Vagina (tissue), 2 donors: Measurements from ENCODE around the gene MAN1C1. TPM values are rescaled to one million over a fixed set of nuclear protein-coding genes. Genes with fewer than 3 reads are reported as not detected.

Experiments
- DNase-seq, 2 donors: peaks; one replicate each; pipeline ENCODE4 v3.0.0-alpha.2; 2017; ENCODE audit errors: extremely low spot score in 2 of 2
- H3K27ac ChIP-seq: fragments of 200-600 bp; sonication (generic); one replicate; pipeline ENCODE4 v1.5.1; 2019
- H3K27me3 ChIP-seq: fragments of 200-600 bp; sonication (generic); one replicate; pipeline ENCODE4 v1.5.1; 2019
- H3K36me3 ChIP-seq, 2 donors: fragments of 200-600 bp; sonication (generic); one replicate each; pipeline ENCODE4 v1.5.1; 2017 to 2019
- H3K4me1 ChIP-seq: fragments of 200-600 bp; sonication (generic); one replicate; pipeline ENCODE4 v1.5.1; 2019
- H3K4me3 ChIP-seq, 2 donors: fragments of 200-600 bp; sonication (generic); 1 replicate in 1 of 2; 2 replicates in 1 of 2; pipeline ENCODE4 v1.5.1; 2016 to 2019
- H3K9me3 ChIP-seq: fragments of 200-600 bp; sonication (generic); one replicate; pipeline ENCODE4 v1.5.1; 2019
- CTCF ChIP-seq, 3 experiments: fragments of 450-650 bp in 2 of 3; fragments of 200-600 bp in 1 of 3; sonication (generic) in 1 of 3; IDR thresholded peaks; one replicate each; pipeline ENCODE4 v1.5.1; 2017 to 2019; ENCODE audit warnings: antibody characterized with exemption in 3 of 3, mild to moderate bottlenecking in 2 of 3, moderate library complexity in 2 of 3
- POLR2A ChIP-seq, 2 donors: fragments of 450-650 bp; IDR thresholded peaks; one replicate each; pipeline ENCODE4 v1.6.1; 2017; ENCODE audit warnings: antibody characterized with exemption in 2 of 2, mild to moderate bottlenecking in 2 of 2, moderate library complexity in 2 of 2
- POLR2AphosphoS5 ChIP-seq, 2 donors: sonication (generic); formaldehyde crosslinking; IDR thresholded peaks; one replicate each; pipeline ENCODE4 v1.9.0; 2017; ENCODE audit warnings: antibody characterized with exemption in 2 of 2, mild to moderate bottlenecking in 2 of 2, low read depth in 1 of 2; ENCODE audit not compliant: insufficient read depth in 1 of 2
- intact Hi-C: fragments of 100-400 bp; cut with DNase I; formaldehyde crosslinking; loops from one replicate; pipeline ENCODE4 v1.15.1; 2023
- total RNA-seq: library from RNA; depleted of rRNA; stranded (reverse); fragments of >200 nt; gene quantifications from one replicate; pipeline ENCODE4 v1.2.3, GENCODE V29; 2016

The MAN1C1 gene
- total RNA-seq, 1 donor from 2014 or later: 31.4 TPM

- no peak for DNase-seq
- H3K27me3 ChIP-seq: no peaks in the 10 kb centered on the region
- TF ChIP-seq POLR2A (IDR thresholded peaks at IDR 0.05): no peak
- no peak for TF ChIP-seq CTCF (IDR thresholded peaks at IDR 0.05)
- TF ChIP-seq POLR2AphosphoS5 (IDR thresholded peaks at IDR 0.05; ENCODE audit: insufficient read depth in 1 of 2, low read depth in 1 of 2): no peak
- no peaks in the 10 kb centered on the region for H3K9me3 ChIP-seq
- no peak overlapping the region for H3K4me3 ChIP-seq
- H3K36me3 ChIP-seq: no peaks in the 10 kb centered on the region
- H3K4me1 ChIP-seq: peaks cover 14% of the 10 kb centered on the region
- intact Hi-C loops: no loop called here
- no peak overlapping the region for H3K27ac ChIP-seq
Measured at GRCh38 chr1:25754470-25755181, 138.0 kb downstream of the MAN1C1 start.

GRCh38 chr1:25755475-25756125, 139.0 kb downstream of the MAN1C1 start:
- H3K4me1 ChIP-seq: peaks cover 14% of the 10 kb centered on the region
- H3K27ac ChIP-seq: no peak overlapping the region
- intact Hi-C loops: no loop called here
- no peak for DNase-seq
- no peaks in the 10 kb centered on the region for H3K36me3 ChIP-seq
- H3K9me3 ChIP-seq: no peaks in the 10 kb centered on the region
- TF ChIP-seq POLR2AphosphoS5 (IDR thresholded peaks at IDR 0.05; ENCODE audit: insufficient read depth in 1 of 2, low read depth in 1 of 2): no peak
- no peak for TF ChIP-seq CTCF (IDR thresholded peaks at IDR 0.05)
- TF ChIP-seq POLR2A (IDR thresholded peaks at IDR 0.05): no peak
- H3K27me3 ChIP-seq: no peaks in the 10 kb centered on the region
- no peak overlapping the region for H3K4me3 ChIP-seq

- intact Hi-C loops: no loop called here
- no peak for DNase-seq
- H3K27ac ChIP-seq: no peak overlapping the region
- peaks cover 14% of the 10 kb centered on the region for H3K4me1 ChIP-seq
- TF ChIP-seq POLR2AphosphoS5 (IDR thresholded peaks at IDR 0.05; ENCODE audit: insufficient read depth in 1 of 2, low read depth in 1 of 2) (no peak), CTCF (IDR thresholded peaks at IDR 0.05) (no peak), POLR2A (IDR thresholded peaks at IDR 0.05) (no peak)
- no peaks in the 10 kb centered on the region for H3K27me3 ChIP-seq
- H3K4me3 ChIP-seq: no peak overlapping the region
- no peaks in the 10 kb centered on the region for H3K9me3 ChIP-seq
- H3K36me3 ChIP-seq: no peaks in the 10 kb centered on the region
Measured at GRCh38 chr1:25756215-25756614, 139.6 kb downstream of the MAN1C1 start.

GRCh38 chr1:25757151-25757845, 140.7 kb downstream of the MAN1C1 start:
- no peak for DNase-seq
- Histone ChIP-seq H3K4me3 (no peak overlapping the region), H3K36me3 (no peaks in the 10 kb centered on the region), H3K9me3 (no peaks in the 10 kb centered on the region), H3K4me1 (peaks cover 14% of the 10 kb centered on the region), H3K27ac (no peak overlapping the region), H3K27me3 (no peaks in the 10 kb centered on the region)
- intact Hi-C loops: no loop called here
- TF ChIP-seq CTCF (IDR thresholded peaks at IDR 0.05) (no peak), POLR2AphosphoS5 (IDR thresholded peaks at IDR 0.05; ENCODE audit: insufficient read depth in 1 of 2, low read depth in 1 of 2) (no peak), POLR2A (IDR thresholded peaks at IDR 0.05) (no peak)
